HG03442 (cell line): ENCODE results near the gene ANKRD22.

Experiments used
- ATAC-seq: cut with Tn5 transposase; IDR thresholded peaks from one replicate; pipeline ENCODE4 v1.9.1; 2021; ENCODE audit warnings: mild to moderate bottlenecking, moderate library complexity; ENCODE audit not compliant: unreplicated experiment

ANKRD22 gene

DNA sequence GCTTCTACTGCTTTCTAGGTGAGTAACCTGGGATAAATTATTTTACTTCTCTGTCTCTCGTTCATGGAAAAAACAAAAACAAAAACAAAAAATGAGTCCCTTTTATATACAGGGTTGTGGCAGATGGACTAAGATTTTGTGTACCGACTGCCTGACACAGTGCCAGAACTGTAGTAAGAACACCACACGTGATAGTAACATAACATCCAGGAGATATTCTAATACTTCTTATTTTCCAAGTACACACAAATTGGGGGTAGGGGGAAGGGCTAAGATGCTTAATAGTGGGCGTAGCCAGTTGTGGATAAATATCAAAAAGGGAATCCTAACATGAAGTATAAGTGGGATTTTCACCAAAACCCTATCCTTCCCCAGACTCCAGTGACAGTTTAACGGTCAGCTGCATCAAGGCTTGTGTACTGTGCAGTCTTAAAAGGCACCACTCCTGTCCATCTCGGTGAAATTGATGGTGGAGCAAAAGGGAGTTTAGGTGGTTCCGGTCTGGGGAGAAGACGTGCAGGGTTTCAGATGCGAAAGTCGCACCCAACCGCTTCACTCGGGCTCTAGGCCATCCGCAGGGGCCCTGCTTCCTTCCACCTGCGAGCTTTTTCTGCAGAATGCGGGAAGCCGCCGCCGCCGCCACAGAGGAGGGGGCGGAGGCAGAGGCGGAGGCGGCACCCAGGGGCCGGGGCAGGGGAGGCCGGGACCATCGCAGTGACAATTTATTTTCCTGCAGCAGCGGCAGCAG is 28.1 kb upstream of the ANKRD22 start, which contains the start of gene STAMBPL1:
STAMBPL1 (plus strand) TSS at position 712 of the 748 bp plus-strand sequence. CDS start 21,464 bp downstream, outside the sequence.
- peak; percentile 48 for ATAC-seq

DNA sequence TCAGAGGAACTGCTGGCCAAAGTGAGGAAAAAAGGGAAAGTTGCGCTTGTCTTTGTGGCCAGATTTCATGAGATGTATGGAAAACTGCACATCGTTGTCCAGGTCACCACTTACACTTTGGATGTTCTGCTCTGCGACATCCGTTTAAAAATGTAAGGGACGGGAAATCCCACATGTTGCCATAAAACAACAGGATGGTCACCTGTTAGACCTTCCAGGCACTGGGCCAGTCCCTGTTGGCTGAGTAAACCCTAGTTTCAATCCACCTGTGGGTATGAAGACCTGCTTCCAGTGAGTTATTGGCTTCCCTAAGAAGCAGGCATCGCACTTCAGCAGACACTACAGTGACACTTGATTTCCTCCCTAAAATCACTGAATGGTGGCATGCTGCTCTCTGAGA is 25.7 kb upstream of the ANKRD22 start:
- ATAC-seq = no peak

DNA sequence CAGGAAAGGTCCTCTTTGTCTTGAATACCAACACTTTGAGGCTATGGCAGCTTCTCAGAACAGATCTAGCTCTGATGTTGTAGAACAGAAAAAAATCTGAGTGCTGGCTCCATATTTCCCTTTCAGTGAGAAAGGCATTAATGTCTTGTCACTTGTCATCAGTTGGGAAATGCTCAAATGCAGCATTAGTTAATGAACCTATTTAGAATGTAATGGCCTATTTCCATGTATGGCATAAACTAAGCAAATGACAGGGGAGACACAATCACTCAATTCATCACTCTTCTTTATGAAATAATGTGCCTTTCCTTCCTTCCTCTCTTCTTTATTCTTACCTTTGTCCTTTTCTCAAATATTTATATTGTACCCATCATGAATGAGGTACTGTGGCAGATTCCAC is 23.4 kb upstream of the ANKRD22 start:
- ATAC-seq = no peak

DNA sequence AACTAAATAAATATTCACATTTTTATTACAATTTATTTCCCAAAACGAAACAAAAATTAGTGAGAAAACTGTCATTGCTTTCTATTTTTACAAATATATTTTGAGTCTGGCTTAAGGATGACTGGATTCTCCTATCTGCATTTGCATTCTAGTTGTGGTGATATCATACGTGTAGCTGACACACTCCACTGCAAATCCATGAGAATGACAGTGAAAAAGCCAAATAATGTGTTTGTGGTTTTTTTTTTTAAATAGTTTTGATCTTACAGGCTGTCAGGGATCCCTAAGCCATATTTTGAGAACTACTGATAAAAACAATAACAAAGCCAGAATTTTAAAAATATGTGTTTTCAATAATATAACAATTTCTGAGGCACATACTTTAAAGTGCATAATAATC is 22.6 kb upstream of the ANKRD22 start:
- no peak for ATAC-seq

DNA sequence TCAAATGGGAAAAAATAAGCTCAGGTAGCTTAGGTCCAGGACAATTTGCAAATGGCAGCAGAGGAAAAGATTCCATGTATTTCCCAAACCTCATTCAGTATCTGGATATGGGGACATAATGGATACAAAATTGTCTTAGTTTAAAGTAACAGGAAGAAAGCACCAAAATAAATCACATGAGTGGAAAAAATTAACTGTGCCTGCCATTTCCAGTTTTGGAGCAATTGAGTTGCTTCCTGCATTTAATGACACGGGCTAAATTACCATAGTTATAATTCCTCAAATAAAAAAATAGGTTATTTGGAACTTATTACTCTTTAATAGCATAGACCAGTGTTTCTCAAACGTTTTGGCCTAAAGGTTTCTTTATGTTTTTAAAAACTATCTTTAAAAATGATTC is 22.1 kb upstream of the ANKRD22 start:
- ATAC-seq = no peak

DNA sequence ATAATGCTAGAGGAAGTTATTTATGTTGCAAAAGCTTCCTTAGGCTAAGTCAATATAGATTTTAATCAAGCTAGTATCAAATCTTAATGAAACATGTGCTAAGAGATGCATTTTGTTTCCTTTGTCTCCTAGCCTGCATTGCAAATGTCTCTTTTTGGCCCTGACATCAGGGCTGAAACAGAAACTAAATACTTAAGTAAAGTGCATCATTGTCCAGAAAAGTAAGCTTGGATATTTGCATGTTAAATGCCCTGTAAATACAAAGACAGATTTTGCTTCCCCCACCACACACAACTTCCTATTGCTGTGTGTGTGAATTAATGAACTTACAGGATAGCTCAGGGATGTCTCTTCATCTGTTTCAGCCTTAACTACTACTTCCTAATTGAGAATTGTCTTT is 18.4 kb upstream of the ANKRD22 start:
- ATAC-seq = no peak

DNA sequence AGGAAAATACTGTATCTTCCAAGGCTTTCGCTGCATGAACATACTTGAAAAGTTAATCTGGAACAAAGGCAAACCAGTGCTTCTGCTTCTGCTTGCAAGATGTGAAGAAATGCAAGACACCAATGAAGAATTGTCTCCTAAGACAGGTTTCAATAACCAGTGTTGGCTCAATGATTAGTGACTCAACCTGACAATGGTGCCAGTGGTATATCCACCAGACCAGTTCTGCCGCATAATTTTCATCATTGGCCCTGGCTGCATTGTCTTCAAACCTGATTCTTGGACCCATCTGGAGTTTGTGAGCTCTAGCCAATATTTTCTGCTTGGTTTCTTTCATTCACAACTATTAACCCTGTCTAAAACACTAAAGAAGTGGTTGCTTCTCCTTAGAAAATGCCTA is 14.8 kb upstream of the ANKRD22 start:
- ATAC-seq = no peak

DNA sequence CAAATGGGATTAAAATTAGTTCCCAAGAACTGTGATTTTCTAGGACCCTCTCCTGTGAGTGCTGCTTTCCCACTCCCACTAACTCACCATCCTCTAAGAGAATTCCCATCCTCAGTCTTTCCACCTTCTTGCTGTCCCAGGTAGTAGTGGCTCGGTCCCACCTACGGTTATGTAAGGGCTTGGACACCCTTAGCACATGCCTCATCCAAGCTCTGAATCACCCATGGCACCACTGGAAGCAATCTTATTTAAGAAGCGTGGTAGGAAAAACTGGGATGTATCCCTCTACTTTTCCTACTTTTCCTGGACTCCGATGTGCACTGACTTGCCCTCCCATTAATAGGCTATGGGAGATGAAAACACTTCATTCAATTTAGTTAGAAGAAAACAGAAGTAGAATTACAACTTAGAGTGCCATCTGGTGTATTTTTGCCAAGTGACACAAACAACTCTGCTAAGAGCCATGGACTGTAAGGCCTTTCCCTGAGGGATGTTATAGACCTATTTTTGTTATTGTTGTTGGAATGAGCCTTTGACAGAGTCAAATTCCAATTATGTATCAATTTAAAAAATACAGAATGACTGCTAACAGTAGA is 13.7 kb upstream of the ANKRD22 start:
- no peak for ATAC-seq

DNA sequence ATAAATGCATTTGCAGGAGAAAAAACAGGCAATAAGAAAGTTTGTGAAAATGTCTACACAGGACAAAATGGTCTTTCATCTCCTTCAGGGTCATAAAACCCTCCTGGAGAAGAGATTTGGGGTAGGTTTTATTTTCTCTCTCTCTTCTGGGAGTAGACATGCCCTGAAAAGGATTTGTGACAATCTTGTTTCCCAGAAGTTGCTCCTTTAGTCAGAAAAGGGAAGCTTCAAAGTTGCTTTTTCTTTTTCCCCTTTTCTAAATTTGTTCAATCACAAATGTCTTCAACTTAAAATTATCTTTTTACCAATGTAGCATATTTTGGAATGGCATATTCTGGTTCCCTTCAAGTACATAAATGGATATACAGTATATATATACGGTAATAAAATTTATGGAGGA is 9.4 kb upstream of the ANKRD22 start:
- no peak for ATAC-seq

DNA sequence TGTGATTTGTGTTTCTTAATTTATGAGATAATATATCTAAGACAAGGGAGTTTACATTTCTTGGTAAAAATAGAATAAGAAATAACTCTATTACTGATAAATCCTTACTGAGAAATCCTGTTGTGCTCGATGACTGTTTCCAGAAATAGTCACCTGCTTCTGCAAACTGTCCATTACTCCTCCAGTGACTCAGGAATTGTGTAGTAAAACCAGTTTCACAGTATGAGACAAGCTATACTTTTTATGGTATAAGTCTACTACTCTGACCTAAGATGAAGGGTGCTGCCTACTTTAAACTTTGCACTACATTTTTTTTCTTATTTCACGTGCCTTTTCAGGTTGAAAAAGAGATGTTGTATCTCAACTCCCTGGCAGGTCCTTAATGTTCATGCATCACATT is 6.8 kb upstream of the ANKRD22 start:
- no peak for ATAC-seq

DNA sequence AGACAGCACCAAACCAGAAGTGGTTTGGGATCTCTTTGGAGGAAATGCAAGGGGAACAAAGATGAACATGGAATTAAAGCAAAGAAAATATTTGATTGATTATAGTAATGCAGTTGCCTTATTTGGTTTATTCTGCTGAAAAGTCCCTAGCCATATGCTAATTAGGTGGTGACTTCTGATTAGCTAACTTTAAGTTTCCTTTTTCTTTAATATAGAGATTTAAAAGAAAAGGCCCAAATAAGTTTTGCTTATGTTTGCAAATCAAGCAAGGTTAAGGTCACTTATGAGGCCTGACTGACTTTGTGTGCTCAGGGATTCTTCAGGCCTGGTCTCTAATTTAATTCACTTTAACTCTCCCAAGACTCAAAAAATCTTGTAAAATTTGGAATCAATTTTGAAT is 6.2 kb upstream of the ANKRD22 start:
- no peak for ATAC-seq

DNA sequence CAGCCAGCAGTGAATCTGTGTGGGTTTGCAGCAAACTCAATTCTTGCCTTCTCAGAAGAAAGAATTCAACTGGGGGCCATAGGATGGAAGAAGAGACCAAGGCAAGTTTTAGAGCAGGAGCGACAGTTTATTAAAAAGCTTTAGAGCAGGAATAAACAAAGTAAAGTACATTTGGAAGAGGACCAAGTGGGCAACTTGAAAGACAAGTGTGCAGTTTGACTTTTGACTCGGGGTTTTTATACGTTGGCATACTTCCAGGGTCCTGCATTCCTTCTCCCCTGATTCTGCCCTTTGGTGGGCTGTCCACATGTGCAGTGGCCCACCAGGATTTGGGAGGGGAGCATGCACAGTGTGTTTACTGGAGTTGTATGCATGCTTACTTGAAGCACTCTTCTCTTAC is 3.0 kb upstream of the ANKRD22 start:
- no peak for ATAC-seq

DNA sequence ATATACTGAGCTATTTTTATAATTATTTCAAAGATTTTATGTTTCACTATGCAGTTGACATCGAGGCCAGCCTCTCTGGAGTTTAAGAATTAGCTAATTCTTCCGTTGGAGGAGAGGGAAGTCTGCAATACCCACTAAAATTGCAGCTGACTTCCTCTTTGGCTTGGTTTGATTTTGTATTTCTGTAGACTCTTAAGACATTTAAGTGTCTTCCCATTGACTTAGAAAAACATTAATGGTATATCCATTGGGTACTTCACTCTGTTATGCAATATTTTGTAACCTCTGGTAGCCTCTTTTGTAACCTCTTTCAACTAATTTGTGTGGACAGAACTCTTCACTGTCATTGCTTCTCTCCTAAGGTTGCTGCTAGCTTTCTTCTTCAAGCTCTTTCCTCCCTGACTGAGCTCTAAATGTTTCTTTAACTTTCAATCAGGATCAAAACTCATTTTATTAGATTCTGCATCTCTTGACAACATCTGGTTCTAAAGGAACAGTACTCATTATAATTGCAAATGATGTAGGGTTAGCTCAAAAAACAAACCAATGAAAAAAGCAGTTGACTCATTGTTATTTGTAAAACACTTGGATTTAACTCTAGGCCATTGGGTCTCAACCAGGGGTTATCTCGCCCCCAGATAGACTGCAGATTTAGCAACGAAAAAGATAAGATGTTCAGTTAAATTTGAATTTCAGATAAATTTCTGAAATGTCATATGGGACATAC is 1.7 kb upstream of the ANKRD22 start:
- no peak for ATAC-seq

DNA sequence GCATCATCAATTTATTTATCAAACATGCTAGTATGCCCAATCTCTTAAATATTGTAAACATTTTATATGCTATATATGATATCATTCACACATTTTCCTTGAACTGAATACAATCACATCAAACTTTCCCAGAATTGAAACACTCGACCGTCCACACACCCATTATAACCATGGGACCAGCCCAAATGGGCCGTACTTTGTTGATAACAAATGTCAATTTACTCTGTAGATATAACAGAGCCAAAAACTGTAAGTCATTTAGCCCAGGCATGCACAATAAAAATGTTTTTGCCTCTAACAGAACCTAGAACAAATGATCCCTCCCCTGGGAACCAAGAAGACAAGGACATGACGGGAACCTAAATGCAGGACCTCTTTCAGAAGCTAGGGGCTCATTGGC is 683 bp upstream of the ANKRD22 start:
- ATAC-seq = no peak

DNA sequence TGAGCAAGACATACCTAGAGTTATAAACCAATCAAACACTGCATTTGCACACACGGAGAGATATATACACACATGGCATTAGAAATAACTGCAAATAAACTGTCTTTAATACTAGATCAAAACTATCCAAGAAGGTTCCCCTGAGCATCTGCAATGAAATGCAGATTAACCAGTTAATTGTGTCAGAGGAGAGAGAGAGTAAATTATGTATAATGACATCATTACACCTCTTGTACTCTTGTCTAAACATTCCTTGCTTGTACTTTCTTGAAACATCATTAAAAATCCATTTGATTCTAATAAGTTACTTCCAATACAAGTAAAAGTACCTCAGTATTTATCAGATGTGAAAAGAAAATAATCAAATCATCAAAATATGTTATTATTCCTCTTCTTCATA is 932 bp downstream of the ANKRD22 start:
- no peak for ATAC-seq

DNA sequence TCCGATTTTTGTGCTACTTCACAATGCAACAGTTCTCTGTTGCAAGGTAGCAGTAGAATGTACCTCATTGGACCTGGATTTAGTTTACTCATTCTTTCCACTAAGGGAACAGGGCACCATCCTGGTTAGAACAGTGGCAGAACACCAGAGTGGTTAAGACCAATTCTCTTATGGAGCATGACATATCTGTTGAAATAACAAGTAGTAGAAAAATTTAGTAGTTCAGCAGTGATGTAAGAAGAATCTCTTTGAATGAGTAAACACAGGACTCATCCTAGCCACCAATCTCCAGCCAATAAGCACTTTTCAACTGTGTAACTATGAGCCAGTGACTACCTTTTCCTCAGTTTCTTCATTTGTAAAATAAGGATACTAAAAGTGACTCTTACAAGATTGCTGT is 2.4 kb downstream of the ANKRD22 start:
- no peak for ATAC-seq

DNA sequence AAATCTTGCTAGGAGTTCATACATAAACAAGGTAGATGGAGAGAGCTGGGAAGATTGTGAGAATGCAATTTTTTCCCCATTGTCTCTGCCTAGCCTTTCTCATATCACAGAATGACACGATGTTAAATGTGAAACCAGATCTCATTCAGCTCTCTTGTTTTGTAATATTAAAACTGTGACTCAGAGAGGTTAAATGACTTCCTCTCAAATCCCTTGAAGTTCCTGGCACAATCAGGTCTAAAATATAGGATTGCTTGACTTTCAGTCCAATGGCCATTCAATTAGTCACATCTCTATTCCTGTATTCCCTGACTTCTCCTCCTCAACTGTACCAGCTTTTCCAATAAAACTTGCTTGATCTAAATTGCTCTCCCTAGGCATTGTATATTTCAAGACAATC is 3.1 kb downstream of the ANKRD22 start:
- ATAC-seq = no peak

DNA sequence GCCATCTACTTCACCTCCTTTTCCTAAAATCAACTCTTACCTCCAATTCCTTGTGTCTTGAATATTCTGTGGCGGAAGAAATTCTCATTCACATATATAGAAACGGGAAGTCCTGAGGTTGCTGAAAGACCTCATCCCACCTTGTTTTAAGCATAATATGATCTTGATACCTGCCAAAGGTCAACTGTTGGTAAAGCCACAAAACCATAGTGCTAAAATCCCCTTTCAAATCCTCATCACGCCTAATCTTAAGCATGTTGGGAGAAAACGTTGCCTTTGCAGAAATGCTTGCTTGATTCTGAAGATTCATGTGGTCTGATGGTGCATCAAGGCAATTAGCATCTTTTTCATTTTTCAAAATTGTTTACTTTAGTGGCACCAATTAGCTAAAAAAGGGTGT is 8.5 kb downstream of the ANKRD22 start:
- no peak for ATAC-seq

DNA sequence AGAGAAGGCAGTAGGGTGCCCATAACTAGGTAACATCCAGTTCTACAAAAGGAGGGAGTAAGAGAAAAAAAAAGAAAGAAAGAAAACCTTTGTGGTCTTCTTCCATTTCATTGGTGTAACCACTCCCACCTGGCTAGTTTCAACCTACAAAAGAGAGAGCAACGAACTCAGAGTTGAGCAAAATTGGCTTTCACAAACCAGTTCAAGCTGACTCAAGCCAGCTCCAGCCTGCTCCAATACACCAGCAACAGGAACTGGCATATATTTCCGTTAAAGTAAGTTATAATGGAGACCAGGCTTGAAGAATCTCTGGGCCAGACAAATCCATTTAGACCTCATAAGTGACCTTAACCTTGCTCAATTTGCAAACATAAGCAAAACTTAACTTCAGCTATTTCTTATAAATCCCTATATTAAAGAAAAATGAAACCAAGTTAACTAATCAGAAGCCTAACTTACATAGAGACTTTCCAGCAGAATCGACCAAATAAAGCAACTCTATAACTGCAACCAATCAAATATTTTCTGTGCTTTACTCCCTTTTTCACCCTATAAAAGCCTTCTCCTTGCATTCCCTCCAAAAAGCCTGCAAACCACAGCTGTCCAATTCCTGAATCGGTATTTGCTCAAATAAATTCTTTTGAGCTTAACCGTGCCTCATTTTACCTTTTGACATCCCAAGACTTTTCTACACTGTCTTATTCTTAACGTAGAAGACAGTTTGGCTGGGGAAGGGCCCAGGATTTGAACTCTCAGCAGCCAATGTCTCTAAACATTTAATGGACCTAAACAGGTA is 10.1 kb downstream of the ANKRD22 start:
- no peak for ATAC-seq

DNA sequence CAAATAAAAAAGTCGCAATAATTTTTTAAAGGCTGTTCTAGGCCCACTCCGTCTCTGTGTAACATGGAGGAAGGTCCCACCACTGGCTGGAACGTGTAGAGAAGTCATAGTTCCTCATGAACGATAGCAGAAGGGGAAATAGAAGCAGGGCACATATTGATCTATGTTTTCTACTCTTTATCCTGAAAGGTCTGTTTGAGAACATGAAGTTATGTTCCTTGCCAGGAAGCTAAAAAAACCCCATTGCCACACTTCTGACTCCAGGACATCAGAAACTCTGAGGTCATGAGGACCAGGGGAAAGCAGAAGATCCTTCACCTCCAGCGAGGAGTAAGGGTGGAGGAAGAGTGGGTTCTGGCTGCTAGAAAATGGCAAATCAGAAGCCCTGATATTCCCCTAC is 10.8 kb downstream of the ANKRD22 start:
- ATAC-seq = no peak

DNA sequence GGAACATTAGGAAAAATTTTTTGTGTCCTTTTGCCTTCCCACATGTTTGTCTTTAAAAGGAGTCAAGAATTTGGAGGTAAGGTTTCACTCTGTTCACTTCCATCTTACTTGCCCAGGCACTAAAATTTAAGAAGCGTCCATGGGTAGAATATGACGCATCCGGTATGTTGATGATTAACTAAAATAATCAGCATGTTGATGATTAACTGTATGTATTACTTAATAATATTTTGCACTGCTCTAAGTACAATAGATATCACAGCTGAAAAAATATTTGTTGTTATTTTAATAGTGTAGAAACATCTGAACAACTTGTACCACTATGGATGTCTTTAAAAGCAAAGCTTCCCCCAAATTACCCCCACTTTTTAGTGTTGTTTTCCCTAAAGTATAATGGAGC is 11.5 kb downstream of the ANKRD22 start:
- no peak for ATAC-seq
